ENCODE measurements around the gene OR2T27.
"Not testable (repeated sequence)": the region's sequence is repeated elsewhere in the genome, so short reads cannot be mapped to it uniquely, and the experiment has no call there.

- TF ChIP-seq CTCF (IDR thresholded peaks at IDR 0.05; ENCODE audit: extremely low read depth in 1 of 2, insufficient read depth in 1 of 2, low read depth in 1 of 2, low read length in 2 of 2); POLR2A (IDR thresholded peaks at IDR 0.05; ENCODE audit: low read depth, low read length); POLR2AphosphoS5 (IDR thresholded peaks at IDR 0.05; ENCODE audit: insufficient read depth, low read depth, low read length); MAX (IDR thresholded peaks at IDR 0.05; ENCODE audit: insufficient read depth, insufficient read length); JUN (IDR thresholded peaks at IDR 0.05; ENCODE audit: borderline replicate concordance, insufficient read depth, insufficient read length, low read depth); EZH2 (IDR thresholded peaks at IDR 0.05; ENCODE audit: borderline replicate concordance, low read depth, low read length, severe bottlenecking); MYC (IDR thresholded peaks at IDR 0.05; ENCODE audit: low read depth, low read length); GATA2 (IDR thresholded peaks at IDR 0.05; ENCODE audit: insufficient read depth, insufficient read length, low read depth, low read length); FOS (IDR thresholded peaks at IDR 0.05; ENCODE audit: borderline replicate concordance, insufficient read depth, low read length): not testable (repeated sequence)
These were observed 8.4 kb upstream of the OR2T27 start for GRCh38 chr1:248663453-248664328.
